AG04450 (cell line): ENCODE data around the gene ITGAD. TPM values are rescaled to one million over a fixed set of nuclear protein-coding genes. Genes with fewer than 3 reads are reported as not detected.

Source experiments
- CTCF ChIA-PET: fragments of 300-600, 350-600 bp; formaldehyde crosslinking; extraction: SDS; loops from one replicate; lab custom pipeline; 2022; ENCODE audit warnings: antibody characterized with exemption, inconsistent platforms; lab: Charles Lee
- POLR2A ChIA-PET: fragments of 350-600 bp; formaldehyde crosslinking; extraction: SDS; loops from one replicate; lab custom pipeline; 2021; ENCODE audit warnings: antibody characterized with exemption, inconsistent platforms; lab: Yijun Ruan, JAX
- DNase-seq: peaks from one replicate; pipeline ENCODE4 v3.0.0-alpha.2; 2011; ENCODE audit warnings: low read depth, low spot score
- H3K27ac ChIP-seq: one replicate; pipeline ENCODE4 v1.5.1; 2012; ENCODE audit warnings: low read depth, low read length, control low read depth
- H3K27me3 ChIP-seq: one replicate; pipeline ENCODE4 v1.6.0; 2012; ENCODE audit warnings: low read length; ENCODE audit not compliant: control insufficient read depth, insufficient read depth
- H3K4me3 ChIP-seq: 2 replicates; pipeline ENCODE4 v1.5.1; 2011; ENCODE audit warnings: mild to moderate bottlenecking, low read depth, low read length, control low read depth
- H3K9me3 ChIP-seq: 2 replicates; pipeline ENCODE4 v1.5.1; 2012; ENCODE audit warnings: low read length; ENCODE audit not compliant: control insufficient read depth, insufficient read depth
- polyA plus RNA-seq: library from polyadenylated mRNA; depleted of rRNA; stranded (reverse); fragments of >200 nt; gene quantifications from 2 replicates; pipeline ENCODE4 v1.2.3, GENCODE V29; 2011
- TF ChIP-seq, protein P1 (sequence below): IDR thresholded peaks from 2 replicates; pipeline ENCODE4 v1.5.1; 2011; ENCODE audit warnings: low read depth, low read length, control low read depth, inconsistent platforms

ITGAD gene
- polyA plus RNA-seq, 1 experiment = not detected

DNA sequence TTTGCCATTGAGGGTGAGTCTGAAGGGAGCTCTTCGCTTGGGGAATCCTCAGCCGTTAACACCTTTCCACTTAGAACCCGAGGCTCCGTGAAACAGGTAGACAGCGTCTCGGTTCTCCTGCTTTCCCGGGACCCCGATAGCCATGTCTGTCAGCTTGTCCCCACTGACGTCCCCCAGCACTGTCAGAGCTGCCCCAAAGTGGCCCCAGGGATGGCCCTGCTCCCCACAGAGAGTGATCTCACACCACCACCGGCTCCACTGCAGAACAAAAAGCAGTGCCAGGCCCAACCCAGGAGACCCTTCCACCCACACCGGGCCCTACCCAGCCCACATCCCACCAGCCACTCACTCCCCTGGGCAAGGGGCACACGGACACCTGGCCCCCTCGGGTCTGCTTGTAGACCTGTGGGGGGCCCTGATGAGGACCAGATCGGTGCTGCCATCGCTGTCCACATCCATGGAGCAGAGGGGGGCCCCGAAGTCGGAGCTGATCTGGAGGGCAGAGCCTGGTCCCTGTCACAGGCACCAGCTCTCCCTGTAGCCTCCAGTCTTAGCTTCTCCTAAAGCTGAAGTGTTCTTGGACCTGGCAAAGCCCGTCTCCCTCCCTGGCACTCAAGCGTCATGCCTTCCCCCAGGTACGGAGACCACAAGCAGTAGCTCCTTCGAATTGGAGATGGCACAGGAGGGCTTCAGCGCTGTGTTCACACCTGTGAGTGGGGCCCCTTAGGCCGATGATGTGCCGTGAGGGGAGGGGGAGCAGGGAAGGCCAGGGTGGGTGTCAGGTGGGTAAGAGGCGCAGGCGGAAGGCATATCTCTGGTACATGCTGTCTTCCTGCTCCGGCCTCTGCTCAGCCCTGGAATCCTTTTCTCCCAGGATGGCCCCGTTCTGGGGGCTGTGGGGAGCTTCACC, 31.7 kb upstream of the ITGAD start:
- ChIA-PET CTCF (no interaction called here), POLR2A (interaction anchor here (0.5 kb wide), 1 partner anchor 47 kb away, joined by 3 read pairs; no protein-coding TSS in a partner anchor)
- Histone ChIP-seq H3K9me3 (no peaks in the 10 kb centered on the region), H3K27ac (no peak overlapping the region), H3K27me3 (peaks cover 4% of the 10 kb centered on the region), H3K4me3 (no peak overlapping the region)
- DNase-seq = no peak
- TF ChIP-seq, protein P1, sequence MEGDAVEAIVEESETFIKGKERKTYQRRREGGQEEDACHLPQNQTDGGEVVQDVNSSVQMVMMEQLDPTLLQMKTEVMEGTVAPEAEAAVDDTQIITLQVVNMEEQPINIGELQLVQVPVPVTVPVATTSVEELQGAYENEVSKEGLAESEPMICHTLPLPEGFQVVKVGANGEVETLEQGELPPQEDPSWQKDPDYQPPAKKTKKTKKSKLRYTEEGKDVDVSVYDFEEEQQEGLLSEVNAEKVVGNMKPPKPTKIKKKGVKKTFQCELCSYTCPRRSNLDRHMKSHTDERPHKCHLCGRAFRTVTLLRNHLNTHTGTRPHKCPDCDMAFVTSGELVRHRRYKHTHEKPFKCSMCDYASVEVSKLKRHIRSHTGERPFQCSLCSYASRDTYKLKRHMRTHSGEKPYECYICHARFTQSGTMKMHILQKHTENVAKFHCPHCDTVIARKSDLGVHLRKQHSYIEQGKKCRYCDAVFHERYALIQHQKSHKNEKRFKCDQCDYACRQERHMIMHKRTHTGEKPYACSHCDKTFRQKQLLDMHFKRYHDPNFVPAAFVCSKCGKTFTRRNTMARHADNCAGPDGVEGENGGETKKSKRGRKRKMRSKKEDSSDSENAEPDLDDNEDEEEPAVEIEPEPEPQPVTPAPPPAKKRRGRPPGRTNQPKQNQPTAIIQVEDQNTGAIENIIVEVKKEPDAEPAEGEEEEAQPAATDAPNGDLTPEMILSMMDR = no peak

DNA sequence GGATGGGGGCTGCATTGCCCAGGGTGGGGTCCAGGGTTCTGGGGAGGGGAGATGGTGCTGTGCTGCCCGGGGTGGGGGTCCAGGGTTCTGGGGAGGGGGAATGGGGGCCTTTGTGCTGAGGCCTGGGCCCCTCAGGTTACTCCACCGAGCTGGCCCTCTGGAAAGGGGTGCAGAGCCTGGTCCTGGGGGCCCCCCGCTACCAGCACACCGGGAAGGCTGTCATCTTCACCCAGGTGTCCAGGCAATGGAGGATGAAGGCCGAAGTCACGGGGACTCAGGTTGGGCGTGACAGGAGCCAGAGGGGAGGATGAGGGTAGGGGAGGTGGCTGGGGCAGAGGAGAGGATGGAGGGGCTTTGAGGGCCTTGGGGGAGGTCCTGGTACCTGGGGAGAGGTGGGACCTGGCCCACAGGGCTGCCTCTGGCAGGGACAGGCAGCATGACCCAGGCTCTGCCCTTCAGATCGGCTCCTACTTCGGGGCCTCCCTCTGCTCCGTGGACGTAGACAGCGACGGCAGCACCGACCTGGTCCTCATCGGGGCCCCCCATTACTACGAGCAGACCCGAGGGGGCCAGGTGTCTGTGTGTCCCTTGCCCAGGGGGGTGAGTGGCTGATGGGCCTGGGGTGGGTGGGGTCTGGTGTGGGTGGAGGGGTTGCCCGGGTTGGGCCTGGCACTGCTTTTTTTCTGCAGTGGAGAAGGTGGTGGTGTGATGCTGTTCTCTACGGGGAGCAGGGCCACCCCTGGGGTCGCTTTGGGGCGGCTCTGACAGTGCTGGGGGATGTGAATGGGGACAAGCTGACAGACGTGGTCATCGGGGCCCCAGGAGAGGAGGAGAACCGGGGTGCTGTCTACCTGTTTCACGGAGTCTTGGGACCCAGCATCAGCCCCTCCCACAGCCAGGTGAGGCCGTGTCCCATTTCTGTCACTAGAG, 30.4 kb upstream of the ITGAD start:
- Histone ChIP-seq H3K27me3 (peaks cover 4% of the 10 kb centered on the region), H3K9me3 (no peaks in the 10 kb centered on the region), H3K27ac (no peak overlapping the region), H3K4me3 (no peak overlapping the region)
- ChIA-PET CTCF (no interaction called here), POLR2A (no interaction called here)
- TF ChIP-seq, protein P1 = no peak
- no peak for DNase-seq

DNA sequence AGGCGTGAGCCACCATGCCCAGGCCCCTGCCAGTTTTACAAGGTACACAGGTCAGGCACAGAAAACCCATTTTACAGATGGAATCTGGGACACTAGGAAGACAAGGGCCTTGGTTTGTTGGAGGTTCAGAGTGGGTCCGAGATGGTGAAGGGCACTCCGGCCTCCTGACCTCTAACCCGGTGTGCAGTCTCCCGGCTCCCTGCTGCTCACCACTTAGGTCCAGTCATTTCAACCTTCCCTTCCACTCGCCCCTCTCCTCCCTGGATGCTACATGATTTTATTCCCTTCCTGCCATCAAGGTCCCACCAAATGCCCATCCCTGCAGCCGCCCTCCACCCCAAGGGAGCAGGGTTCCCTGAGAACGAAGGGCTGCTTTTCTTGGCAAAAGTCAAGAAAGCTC, 29.4 kb upstream of the ITGAD start:
- no peaks in the 10 kb centered on the region for H3K9me3 ChIP-seq
- no peak for DNase-seq
- no peak overlapping the region for H3K27ac ChIP-seq
- peaks cover 4% of the 10 kb centered on the region for H3K27me3 ChIP-seq
- TF ChIP-seq, protein P1 = no peak
- no peak overlapping the region for H3K4me3 ChIP-seq
- POLR2A ChIA-PET = no interaction called here
- CTCF ChIA-PET = no interaction called here

DNA sequence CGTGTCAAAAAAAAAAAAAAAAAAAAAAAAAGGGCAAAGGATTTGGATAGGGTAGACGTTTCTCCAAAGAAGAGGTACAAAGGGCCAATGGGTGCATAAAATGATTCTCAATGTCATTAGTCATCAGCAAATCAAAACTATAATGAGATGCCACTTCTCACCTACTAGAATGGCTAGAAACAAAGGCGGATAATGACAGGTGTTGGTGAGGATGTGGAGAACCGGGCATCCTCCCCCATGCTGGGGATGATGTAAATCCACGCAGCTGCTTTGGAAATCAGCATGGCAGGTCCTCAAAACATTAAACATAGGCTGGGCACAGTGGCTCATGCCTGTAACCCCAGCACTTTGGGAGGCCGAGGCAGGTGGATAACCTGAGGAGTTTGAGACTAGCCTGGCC, 28.7 kb upstream of the ITGAD start:
- Histone ChIP-seq H3K9me3 (no peaks in the 10 kb centered on the region), H3K27me3 (peaks cover 4% of the 10 kb centered on the region), H3K4me3 (no peak overlapping the region), H3K27ac (no peak overlapping the region)
- CTCF ChIA-PET = no interaction called here
- POLR2A ChIA-PET = no interaction called here
- DNase-seq = no peak
- TF ChIP-seq, protein P1 = no peak
